HG03064 (cell line): Measurements from ENCODE around the gene ALG9.
A peak's percentile ranks its signal among the peaks of the same experiment; 100 is the strongest.
"Not testable (repeated sequence)": the region's sequence is repeated elsewhere in the genome, so short reads cannot be mapped to it uniquely, and the experiment has no call there.

Experiments used
- ATAC-seq: cut with Tn5 transposase; IDR thresholded peaks from one replicate; pipeline ENCODE4 v1.9.1; 2021; ENCODE audit warnings: low read depth; ENCODE audit not compliant: unreplicated experiment

ALG9 gene

GRCh38 chr11:111870886-111871692, at the start of gene ALG9:
Gene ALG9 (minus strand): TSS chr11:111871581. CDS start chr11:111871482, 99 bp downstream.
- peak; percentile 86 for ATAC-seq

DNA sequence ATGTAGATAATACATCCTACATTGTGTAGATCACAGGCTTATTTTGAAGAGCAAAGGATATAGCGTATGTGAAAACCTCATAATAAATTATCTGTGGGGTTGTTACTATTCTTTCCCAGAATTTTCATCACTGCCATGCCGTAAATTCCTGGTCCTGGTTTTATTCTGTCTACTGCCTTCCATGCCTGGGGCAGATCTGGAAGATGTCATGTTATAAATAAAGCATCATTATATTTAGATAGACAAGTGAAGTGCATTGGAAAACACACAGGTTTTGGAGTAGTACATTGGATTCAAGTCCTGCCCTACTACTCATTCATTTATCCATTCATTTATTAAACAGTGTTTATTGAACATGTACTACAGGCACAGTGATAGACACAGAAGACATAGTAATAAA, 49.5 kb upstream of the ALG9 start:
- no peak for ATAC-seq

GRCh38 chr11:111918390-111919256, 47.2 kb upstream of the ALG9 start, which contains the start of gene C11orf52:
Gene C11orf52 (plus strand): TSS chr11:111918913. CDS start chr11:111918973, 60 bp downstream.
- ATAC-seq = no peak

DNA sequence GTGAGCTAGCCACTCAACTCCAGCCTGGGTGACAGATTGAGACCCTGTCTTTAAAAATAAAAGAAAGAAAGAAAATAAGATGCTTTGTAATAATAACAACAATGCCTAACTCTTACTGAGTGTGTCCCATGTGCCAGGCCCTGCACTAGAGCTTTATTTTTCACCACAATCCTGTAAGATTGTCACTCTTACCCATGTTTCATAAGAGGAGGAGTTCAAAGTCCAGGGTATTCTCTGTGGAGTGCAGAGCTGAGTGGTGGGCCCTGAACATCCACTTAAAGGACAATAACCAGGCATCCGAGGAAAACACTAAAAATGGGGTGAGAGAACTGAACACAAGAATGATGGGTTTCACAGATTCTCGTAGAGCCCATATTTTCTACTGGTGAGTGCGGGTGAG, 46.4 kb upstream of the ALG9 start:
- ATAC-seq = no peak

GRCh38 chr11:111917312-111917711, 45.9 kb upstream of the ALG9 start:
- ATAC-seq = no peak

- ATAC-seq = no peak
These were observed 45.4 kb upstream of the ALG9 start for GRCh38 chr11:111916768-111917167.

- ATAC-seq = no peak
These were observed 42.6 kb upstream of the ALG9 start for GRCh38 chr11:111913997-111914396.

DNA sequence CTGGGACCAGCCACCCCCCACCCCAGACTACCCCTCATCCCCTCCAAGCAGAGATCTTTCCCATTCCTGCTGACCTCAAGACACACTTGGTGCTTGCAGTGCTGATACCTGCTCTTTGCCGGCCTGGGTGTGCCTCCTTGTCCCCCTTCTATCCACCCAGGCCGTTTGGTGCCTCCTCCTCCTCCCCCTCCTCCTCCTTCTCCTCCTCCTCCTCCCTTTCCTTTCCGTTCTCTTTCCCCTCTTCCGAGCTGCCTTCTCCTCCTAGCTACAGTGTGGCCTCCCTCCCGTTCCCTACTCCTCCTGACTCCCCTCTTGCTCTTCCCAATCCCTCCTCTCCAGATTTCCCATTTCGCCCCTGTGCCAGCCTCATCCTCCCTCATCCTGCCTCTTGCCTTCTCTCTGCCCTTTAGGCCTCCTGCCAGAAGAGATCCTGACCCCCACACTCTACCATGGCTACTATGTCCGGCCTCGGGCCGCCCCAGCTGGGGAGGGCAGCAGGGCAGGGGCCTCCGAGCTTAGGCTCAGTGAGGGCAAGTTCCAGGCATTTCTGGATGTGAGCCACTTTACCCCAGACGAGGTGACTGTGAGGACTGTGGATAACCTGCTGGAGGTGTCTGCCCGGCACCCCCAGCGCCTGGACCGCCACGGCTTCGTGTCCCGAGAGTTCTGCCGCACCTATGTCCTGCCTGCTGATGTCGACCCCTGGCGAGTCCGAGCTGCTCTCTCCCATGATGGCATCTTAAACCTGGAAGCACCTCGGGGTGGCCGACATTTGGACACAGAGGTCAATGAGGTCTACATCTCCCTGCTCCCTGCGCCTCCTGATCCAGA, 41.9 kb upstream of the ALG9 start:
- ATAC-seq = no peak

DNA sequence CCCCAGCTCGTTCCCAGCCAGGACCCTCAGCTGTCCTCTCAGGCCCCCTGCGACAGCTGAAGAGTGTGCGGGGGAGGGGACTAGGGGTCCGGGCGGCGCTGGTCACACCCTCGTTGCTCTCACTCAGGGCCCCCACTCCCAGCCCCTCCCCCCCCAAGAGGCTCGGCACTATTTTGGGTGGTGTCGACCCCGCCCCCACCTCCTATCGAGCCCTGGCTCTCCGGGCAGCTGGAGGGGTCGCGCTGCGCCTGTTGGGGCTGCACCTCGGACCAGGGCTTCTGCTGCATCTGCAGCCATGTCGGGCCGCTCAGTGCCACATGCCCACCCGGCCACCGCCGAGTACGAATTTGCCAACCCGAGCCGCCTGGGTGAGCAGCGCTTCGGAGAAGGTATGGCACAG, 41.2 kb upstream of the ALG9 start, which contains the start of gene HSPB2:
Gene HSPB2, plus strand, starts transcription at position 200 of the 400 bp plus-strand sequence. Its CDS starts 96 bp downstream, at position 296.
- no peak for ATAC-seq

DNA sequence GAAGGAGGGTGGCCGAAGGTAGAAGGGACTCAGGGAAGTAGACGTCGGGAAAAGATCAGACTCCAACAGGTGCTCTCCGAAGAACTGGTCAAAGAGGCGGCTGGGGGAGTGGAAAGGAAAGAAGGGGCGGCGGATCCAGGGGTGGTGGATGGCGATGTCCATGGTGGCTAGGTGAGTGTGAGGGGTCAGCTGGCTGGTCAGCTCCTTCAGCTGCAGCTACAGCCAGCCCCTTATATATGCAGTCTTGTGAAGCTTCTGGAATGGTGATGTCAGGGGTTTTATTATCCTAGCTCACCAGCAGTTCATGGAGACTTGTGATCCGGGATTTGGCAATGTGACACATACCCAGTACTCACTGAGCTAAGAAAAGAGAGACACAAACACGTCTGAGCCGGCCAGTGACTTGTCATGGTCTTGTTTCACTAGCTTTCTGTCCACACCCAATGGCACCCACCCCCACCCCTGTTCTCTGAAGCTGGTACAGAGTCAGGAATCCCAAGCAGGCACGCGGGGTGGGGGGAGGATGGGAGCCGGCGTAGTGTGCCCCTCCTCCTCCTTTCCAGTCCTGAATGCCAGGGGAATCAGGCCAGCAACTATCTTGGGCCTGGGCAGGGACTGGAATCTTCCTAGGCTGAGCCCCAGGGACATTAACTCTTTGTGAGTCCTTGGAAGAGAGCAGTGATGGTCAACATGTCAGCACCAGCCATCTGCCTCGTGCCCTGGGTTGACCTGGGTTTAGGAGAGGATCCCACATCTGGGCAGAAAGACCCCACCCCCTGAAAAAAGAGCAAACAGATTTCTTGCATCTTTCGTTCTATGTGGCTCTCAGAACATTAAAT, 40.4 kb upstream of the ALG9 start, which contains the start of gene CRYAB:
Gene CRYAB, minus strand, starts transcription at position 208 of the 839 bp plus-strand sequence. Its CDS starts 46 bp downstream, at position 162.
- no peak for ATAC-seq

- no peak for ATAC-seq
These were observed 39.5 kb upstream of the ALG9 start for GRCh38 chr11:111910676-111911562.

DNA sequence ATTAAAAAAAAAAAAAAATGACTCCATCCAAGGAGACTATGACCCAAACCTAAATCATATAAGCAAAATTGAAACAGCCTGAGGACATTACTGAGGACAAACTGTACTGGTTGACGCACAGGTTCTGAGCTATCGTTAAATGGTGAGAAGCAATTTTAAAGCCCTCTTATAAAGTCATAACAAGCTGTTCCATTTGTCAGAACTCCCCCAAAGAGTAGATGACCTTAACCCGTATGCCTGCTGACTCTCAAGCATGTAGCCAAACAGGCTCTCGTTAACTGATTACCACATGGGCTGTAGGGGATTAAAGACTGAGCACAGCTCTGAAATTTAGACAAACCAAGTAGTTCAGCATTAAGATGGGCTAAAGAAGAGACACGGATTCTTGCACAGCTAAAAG, 38.0 kb upstream of the ALG9 start:
- ATAC-seq = no peak

GRCh38 chr11:111908639-111909305, 37.4 kb upstream of the ALG9 start:
- no peak for ATAC-seq

DNA sequence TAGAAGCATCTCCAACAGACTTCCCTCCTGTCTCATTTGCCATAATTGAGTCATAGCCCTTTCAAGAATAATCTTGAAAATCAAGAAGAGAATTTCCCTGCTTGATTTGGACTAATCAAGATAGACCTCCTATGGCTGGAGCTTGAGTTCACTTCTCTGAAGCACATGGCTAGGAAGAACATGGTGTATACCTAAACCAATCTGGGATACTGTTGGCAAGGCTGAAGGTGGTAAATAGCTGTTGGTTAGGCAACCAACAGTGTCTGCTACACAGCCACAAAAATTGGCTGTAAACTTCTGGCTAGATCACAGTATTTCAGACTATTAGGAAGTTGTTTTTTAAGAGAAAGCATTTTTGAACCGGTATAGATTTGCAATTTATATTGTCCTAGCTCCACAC, 35.3 kb upstream of the ALG9 start:
- no peak for ATAC-seq

GRCh38 chr11:111905411-111905810, 34.0 kb upstream of the ALG9 start:
- no peak for ATAC-seq

DNA sequence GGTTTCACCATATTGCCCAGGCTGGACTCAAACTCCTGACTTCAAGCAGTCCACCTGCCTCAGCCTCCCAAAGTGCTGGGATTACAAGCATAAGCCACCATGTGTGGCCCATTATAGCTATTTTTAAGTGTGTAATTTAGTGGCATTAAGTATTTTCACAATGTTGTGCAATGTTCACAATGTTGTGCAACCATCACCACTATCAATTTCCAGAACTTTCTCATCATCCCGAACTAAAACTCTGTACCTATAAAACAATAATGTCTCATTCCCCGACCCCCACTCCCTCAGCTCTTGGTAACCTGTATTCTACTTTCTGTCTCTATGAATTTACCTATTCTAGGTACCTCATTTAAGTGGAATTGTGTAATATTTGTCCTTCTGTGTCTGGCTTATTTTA, 15.5 kb upstream of the ALG9 start:
- no peak for ATAC-seq

DNA sequence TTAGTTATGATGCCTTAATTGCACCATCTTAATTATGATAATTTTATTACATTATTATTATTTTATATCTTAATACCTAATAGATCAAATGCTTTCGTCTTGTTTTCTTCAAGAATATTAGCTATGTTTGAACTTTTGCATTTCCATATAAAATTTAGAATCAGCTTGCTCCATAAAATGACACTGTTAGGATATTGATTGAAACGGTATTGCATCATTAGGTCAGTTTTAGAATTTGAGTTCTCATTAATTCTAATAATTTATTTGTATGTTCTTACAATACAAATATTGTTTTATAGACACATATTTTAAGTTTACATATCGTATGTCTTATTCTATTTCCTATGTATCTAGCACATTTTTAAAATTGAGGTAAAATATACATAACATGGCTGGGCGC, 14.7 kb upstream of the ALG9 start:
- ATAC-seq = no peak

- not testable (repeated sequence) for ATAC-seq
These were observed 13.7 kb upstream of the ALG9 start for GRCh38 chr11:111885053-111885452.
